GM23338 (cell line): ENCODE results near the gene BICDL1.
"Not testable (repeated sequence)": the region's sequence is repeated elsewhere in the genome, so short reads cannot be mapped to it uniquely, and the experiment has no call there.

Experiments
- CREB1 ChIP-seq: fragments of 250-450 bp; sonication (Bioruptor Pico); IDR thresholded peaks from 2 replicates; pipeline ENCODE4 v1.5.0; 2020; ENCODE audit warnings: low read depth, mild to moderate bottlenecking, moderate library complexity
- EZH2 ChIP-seq: fragments of 200-600 bp; sonication (generic); IDR thresholded peaks from one replicate; pipeline ENCODE4 v1.8.0; 2017; ENCODE audit warnings: antibody characterized with exemption, mild to moderate bottlenecking, low read depth; ENCODE audit not compliant: unreplicated experiment
- EZH2phosphoT487 ChIP-seq: fragments of 200-600 bp; sonication (generic); IDR thresholded peaks from one replicate; pipeline ENCODE4 v1.8.1; 2018; ENCODE audit warnings: antibody characterized with exemption; ENCODE audit not compliant: unreplicated experiment
- JUNB ChIP-seq: IDR thresholded peaks from one replicate; pipeline ENCODE4 v1.6.1; 2016; ENCODE audit warnings: antibody characterized with exemption; ENCODE audit not compliant: unreplicated experiment
- NANOG ChIP-seq: IDR thresholded peaks from 2 replicates; pipeline ENCODE4 v1.6.1; 2016; ENCODE audit warnings: antibody characterized with exemption, borderline replicate concordance
- POLR2AphosphoS5 ChIP-seq: IDR thresholded peaks from 2 replicates; pipeline ENCODE4 v1.6.1; 2016; ENCODE audit warnings: antibody characterized with exemption, low read depth
- REST ChIP-seq: IDR thresholded peaks from one replicate; pipeline ENCODE4 v1.6.1; 2018; ENCODE audit warnings: antibody characterized with exemption; ENCODE audit not compliant: unreplicated experiment
- STAT1 ChIP-seq: IDR thresholded peaks from one replicate; pipeline ENCODE4 v1.6.1; 2016; ENCODE audit warnings: antibody characterized with exemption; ENCODE audit not compliant: unreplicated experiment
- ZNF114 ChIP-seq: fragments of 250-450 bp; sonication (Bioruptor Pico); IDR thresholded peaks from 2 replicates; pipeline ENCODE4 v1.5.0; 2020; ENCODE audit warnings: mild to moderate bottlenecking, moderate library complexity
- ZNF331 ChIP-seq: fragments of 250-450 bp; sonication (Bioruptor Pico); IDR thresholded peaks from 2 replicates; pipeline ENCODE4 v1.5.0; 2020; ENCODE audit warnings: low read depth, mild to moderate bottlenecking, moderate library complexity
- TF ChIP-seq, protein P1 (sequence below), 2 experiments: fragments of 200-600 bp in 1 of 2; sonication (generic) in 1 of 2; conservative IDR thresholded peaks; 2 replicates each; pipeline versions ENCODE4 v1.5.1 to v1.6.1; 2016 to 2017; ENCODE audit warnings: antibody characterized with exemption in 2 of 2, low read depth in 2 of 2, mild to moderate bottlenecking in 2 of 2, moderate library complexity in 1 of 2
- TF ChIP-seq, protein P2 (sequence below): fragments of 250-450 bp; sonication (Bioruptor Pico); IDR thresholded peaks from 2 replicates; pipeline ENCODE4 v1.5.0; 2020; ENCODE audit warnings: mild to moderate bottlenecking, moderate library complexity
- TF ChIP-seq, protein P3 (sequence below): IDR thresholded peaks from 2 replicates; pipeline ENCODE4 v1.6.1; 2016; ENCODE audit warnings: antibody characterized with exemption

GRCh38 chr12:120016199-120016598, 27.2 kb downstream of the BICDL1 start:
- TF ChIP-seq, protein P1, sequence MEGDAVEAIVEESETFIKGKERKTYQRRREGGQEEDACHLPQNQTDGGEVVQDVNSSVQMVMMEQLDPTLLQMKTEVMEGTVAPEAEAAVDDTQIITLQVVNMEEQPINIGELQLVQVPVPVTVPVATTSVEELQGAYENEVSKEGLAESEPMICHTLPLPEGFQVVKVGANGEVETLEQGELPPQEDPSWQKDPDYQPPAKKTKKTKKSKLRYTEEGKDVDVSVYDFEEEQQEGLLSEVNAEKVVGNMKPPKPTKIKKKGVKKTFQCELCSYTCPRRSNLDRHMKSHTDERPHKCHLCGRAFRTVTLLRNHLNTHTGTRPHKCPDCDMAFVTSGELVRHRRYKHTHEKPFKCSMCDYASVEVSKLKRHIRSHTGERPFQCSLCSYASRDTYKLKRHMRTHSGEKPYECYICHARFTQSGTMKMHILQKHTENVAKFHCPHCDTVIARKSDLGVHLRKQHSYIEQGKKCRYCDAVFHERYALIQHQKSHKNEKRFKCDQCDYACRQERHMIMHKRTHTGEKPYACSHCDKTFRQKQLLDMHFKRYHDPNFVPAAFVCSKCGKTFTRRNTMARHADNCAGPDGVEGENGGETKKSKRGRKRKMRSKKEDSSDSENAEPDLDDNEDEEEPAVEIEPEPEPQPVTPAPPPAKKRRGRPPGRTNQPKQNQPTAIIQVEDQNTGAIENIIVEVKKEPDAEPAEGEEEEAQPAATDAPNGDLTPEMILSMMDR (conservative IDR thresholded peaks at IDR 0.05; ENCODE audit: low read depth in 2 of 2): not testable (repeated sequence)
- not testable (repeated sequence) for TF ChIP-seq EZH2; POLR2AphosphoS5; REST; EZH2phosphoT487; JUNB; ZNF331 (CRISPR knock-in tag); STAT1; CREB1 (CRISPR knock-in tag); NANOG; ZNF114 (CRISPR knock-in tag)
- TF ChIP-seq, protein P2, sequence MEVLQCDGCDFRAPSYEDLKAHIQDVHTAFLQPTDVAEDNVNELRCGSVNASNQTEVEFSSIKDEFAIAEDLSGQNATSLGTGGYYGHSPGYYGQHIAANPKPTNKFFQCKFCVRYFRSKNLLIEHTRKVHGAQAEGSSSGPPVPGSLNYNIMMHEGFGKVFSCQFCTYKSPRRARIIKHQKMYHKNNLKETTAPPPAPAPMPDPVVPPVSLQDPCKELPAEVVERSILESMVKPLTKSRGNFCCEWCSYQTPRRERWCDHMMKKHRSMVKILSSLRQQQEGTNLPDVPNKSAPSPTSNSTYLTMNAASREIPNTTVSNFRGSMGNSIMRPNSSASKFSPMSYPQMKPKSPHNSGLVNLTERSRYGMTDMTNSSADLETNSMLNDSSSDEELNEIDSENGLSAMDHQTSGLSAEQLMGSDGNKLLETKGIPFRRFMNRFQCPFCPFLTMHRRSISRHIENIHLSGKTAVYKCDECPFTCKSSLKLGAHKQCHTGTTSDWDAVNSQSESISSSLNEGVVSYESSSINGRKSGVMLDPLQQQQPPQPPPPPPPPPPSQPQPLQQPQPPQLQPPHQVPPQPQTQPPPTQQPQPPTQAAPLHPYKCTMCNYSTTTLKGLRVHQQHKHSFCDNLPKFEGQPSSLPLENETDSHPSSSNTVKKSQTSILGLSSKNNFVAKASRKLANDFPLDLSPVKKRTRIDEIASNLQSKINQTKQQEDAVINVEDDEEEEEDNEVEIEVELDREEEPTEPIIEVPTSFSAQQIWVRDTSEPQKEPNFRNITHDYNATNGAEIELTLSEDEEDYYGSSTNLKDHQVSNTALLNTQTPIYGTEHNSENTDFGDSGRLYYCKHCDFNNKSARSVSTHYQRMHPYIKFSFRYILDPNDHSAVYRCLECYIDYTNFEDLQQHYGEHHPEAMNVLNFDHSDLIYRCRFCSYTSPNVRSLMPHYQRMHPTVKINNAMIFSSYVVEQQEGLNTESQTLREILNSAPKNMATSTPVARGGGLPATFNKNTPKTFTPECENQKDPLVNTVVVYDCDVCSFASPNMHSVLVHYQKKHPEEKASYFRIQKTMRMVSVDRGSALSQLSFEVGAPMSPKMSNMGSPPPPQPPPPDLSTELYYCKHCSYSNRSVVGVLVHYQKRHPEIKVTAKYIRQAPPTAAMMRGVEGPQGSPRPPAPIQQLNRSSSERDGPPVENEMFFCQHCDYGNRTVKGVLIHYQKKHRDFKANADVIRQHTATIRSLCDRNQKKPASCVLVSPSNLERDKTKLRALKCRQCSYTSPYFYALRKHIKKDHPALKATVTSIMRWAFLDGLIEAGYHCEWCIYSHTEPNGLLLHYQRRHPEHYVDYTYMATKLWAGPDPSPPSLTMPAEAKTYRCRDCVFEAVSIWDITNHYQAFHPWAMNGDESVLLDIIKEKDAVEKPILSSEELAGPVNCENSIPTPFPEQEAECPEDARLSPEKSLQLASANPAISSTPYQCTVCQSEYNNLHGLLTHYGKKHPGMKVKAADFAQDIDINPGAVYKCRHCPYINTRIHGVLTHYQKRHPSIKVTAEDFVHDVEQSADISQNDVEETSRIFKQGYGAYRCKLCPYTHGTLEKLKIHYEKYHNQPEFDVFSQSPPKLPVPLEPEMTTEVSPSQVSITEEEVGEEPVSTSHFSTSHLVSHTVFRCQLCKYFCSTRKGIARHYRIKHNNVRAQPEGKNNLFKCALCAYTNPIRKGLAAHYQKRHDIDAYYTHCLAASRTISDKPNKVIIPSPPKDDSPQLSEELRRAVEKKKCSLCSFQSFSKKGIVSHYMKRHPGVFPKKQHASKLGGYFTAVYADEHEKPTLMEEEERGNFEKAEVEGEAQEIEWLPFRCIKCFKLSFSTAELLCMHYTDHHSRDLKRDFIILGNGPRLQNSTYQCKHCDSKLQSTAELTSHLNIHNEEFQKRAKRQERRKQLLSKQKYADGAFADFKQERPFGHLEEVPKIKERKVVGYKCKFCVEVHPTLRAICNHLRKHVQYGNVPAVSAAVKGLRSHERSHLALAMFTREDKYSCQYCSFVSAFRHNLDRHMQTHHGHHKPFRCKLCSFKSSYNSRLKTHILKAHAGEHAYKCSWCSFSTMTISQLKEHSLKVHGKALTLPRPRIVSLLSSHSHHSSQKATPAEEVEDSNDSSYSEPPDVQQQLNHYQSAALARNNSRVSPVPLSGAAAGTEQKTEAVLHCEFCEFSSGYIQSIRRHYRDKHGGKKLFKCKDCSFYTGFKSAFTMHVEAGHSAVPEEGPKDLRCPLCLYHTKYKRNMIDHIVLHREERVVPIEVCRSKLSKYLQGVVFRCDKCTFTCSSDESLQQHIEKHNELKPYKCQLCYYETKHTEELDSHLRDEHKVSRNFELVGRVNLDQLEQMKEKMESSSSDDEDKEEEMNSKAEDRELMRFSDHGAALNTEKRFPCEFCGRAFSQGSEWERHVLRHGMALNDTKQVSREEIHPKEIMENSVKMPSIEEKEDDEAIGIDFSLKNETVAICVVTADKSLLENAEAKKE (CRISPR knock-in tag): not testable (repeated sequence)
- TF ChIP-seq, protein P3, sequence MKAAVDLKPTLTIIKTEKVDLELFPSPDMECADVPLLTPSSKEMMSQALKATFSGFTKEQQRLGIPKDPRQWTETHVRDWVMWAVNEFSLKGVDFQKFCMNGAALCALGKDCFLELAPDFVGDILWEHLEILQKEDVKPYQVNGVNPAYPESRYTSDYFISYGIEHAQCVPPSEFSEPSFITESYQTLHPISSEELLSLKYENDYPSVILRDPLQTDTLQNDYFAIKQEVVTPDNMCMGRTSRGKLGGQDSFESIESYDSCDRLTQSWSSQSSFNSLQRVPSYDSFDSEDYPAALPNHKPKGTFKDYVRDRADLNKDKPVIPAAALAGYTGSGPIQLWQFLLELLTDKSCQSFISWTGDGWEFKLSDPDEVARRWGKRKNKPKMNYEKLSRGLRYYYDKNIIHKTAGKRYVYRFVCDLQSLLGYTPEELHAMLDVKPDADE: not testable (repeated sequence)
